ENCODE results near the gene VCL. TPM values are rescaled to one million over a fixed set of nuclear protein-coding genes. Genes with fewer than 3 reads are reported as not detected.

The VCL gene
- total RNA-seq, 2 donors from 2014 or later: 24.4 to 31.6 TPM

GRCh38 chr10:73989594-73990150 is 8.2 kb upstream of the VCL start:
- peaks cover 2% of the 10 kb centered on the region for H3K4me1 ChIP-seq
- ATAC-seq (no peak), DNase-seq (no peak)
- WGBS, 2 donors: 95 to 98% methylated on average over 2 of the region's 2 CpGs
- H3K36me3 ChIP-seq (replicated peaks in 1 of 2; ENCODE audit: insufficient read depth in 1 of 2, low read depth in 2 of 2): no peaks in the 10 kb centered on the region
- H3K4me3 ChIP-seq: no peak overlapping the region
- H3K9me3 ChIP-seq: no peaks in the 10 kb centered on the region
- TF ChIP-seq POLR2A (IDR thresholded peaks at IDR 0.05): no peak
- TF ChIP-seq CTCF (IDR thresholded peaks at IDR 0.05): no peak
- H3K27me3 ChIP-seq: no peaks in the 10 kb centered on the region
- no peak overlapping the region for H3K27ac ChIP-seq
- intact Hi-C loops (cut with DNase I): no loop called here

GRCh38 chr10:73991203-73991883 is 6.6 kb upstream of the VCL start:
- no peaks in the 10 kb centered on the region for H3K27me3 ChIP-seq

GRCh38 chr10:73991884-73992245 is 6.1 kb upstream of the VCL start:
- 74 to 80% methylated on average over 6 of the region's 6 CpGs for WGBS, 2 donors
- H3K4me3 ChIP-seq: no peak overlapping the region
- no peak for ATAC-seq
- no peaks in the 10 kb centered on the region for H3K4me1 ChIP-seq
- no peaks in the 10 kb centered on the region for H3K27me3 ChIP-seq
- H3K9me3 ChIP-seq: no peaks in the 10 kb centered on the region
- peak in 1 of 4 donors; percentile 56 for DNase-seq
- peak overlapping the region in 1 of 4 donors; percentile 49 for H3K27ac ChIP-seq
- intact Hi-C loops (cut with DNase I): no loop called here
- TF ChIP-seq CTCF (IDR thresholded peaks at IDR 0.05) (no peak), POLR2A (IDR thresholded peaks at IDR 0.05) (no peak)
- no peaks in the 10 kb centered on the region for H3K36me3 ChIP-seq (replicated peaks in 1 of 2; ENCODE audit: insufficient read depth in 1 of 2, low read depth in 2 of 2)

More at GRCh38 chr10:73991203-73991883, 6.6 kb upstream of the VCL start:
- intact Hi-C loops (cut with DNase I): no loop called here
- TF ChIP-seq POLR2A (IDR thresholded peaks at IDR 0.05) (no peak), CTCF (IDR thresholded peaks at IDR 0.05) (no peak)
- no peak for DNase-seq
- ATAC-seq: no peak
- no peaks in the 10 kb centered on the region for H3K4me1 ChIP-seq
- H3K9me3 ChIP-seq: no peaks in the 10 kb centered on the region
- H3K36me3 ChIP-seq (replicated peaks in 1 of 2; ENCODE audit: insufficient read depth in 1 of 2, low read depth in 2 of 2): no peaks in the 10 kb centered on the region
- 88 to 95% methylated on average over 3 of the region's 3 CpGs for WGBS, 2 donors
- no peak overlapping the region for H3K27ac ChIP-seq
- H3K4me3 ChIP-seq: no peak overlapping the region

GRCh38 chr10:73992899-73993788 is 4.8 kb upstream of the VCL start:
- no peaks in the 10 kb centered on the region for H3K36me3 ChIP-seq (replicated peaks in 1 of 2; ENCODE audit: insufficient read depth in 1 of 2, low read depth in 2 of 2)
- no peak for DNase-seq
- H3K27ac ChIP-seq: no peak overlapping the region
- no peak for ATAC-seq
- intact Hi-C loops (cut with DNase I): no loop called here
- H3K9me3 ChIP-seq: no peaks in the 10 kb centered on the region
- no peak overlapping the region for H3K4me3 ChIP-seq
- WGBS, 2 donors: 66 to 69% methylated on average over 6 of the region's 6 CpGs
- TF ChIP-seq CTCF (IDR thresholded peaks at IDR 0.05) (no peak), POLR2A (IDR thresholded peaks at IDR 0.05) (no peak)
- no peaks in the 10 kb centered on the region for H3K4me1 ChIP-seq
- H3K27me3 ChIP-seq: no peaks in the 10 kb centered on the region
